Fibroblast of lung (primary cell): ENCODE results near the gene F13A1. TPM values are rescaled to one million over a fixed set of nuclear protein-coding genes. Genes with fewer than 3 reads are reported as not detected.

Source experiments
- DNase-seq, 2 donors: peaks; one replicate each; pipeline versions ENCODE4 v3.0.0 to v3.0.0-alpha.2; 2010; ENCODE audit warnings: low read depth in 2 of 2
- H2AFZ ChIP-seq: 2 replicates; pipeline ENCODE4 v1.5.1; 2012; ENCODE audit warnings: low read length, control low read depth, inconsistent platforms
- H3K27ac ChIP-seq: 2 replicates; pipeline ENCODE4 v1.5.1; 2011; ENCODE audit warnings: low read length, control low read depth; ENCODE audit not compliant: insufficient read depth
- H3K27me3 ChIP-seq: 2 replicates; pipeline ENCODE4 v1.5.1; 2011; ENCODE audit warnings: mild to moderate bottlenecking, low read length; ENCODE audit not compliant: control insufficient read depth, insufficient read depth
- H3K36me3 ChIP-seq: 2 replicates; pipeline ENCODE4 v1.5.1; 2011; ENCODE audit warnings: low read length; ENCODE audit not compliant: control insufficient read depth, insufficient read depth
- H3K4me1 ChIP-seq: 2 replicates; pipeline ENCODE4 v1.5.1; 2011; ENCODE audit warnings: low read length; ENCODE audit not compliant: control insufficient read depth, insufficient read depth; ENCODE audit errors: extremely low read depth
- H3K4me2 ChIP-seq: 2 replicates; pipeline ENCODE4 v1.5.1; 2011; ENCODE audit warnings: low read length, control low read depth; ENCODE audit not compliant: insufficient read depth; ENCODE audit errors: extremely low read depth
- H3K4me3 ChIP-seq, 4 experiments: fragments of 200-600 bp in 1 of 4; sonication (generic) in 1 of 4; replicated peaks in 1 of 4; 2 replicates each; pipeline ENCODE4 v1.5.1; 2011 to 2016; ENCODE audit warnings: low read length in 4 of 4, low read depth in 3 of 4, mild to moderate bottlenecking in 3 of 4, control low read depth in 2 of 4, inconsistent platforms in 1 of 4, mixed read lengths in 1 of 4; ENCODE audit not compliant: insufficient read depth in 1 of 4; ENCODE audit errors: control extremely low read depth in 1 of 4
- H3K79me2 ChIP-seq: 2 replicates; pipeline ENCODE4 v1.5.1; 2012; ENCODE audit warnings: mild to moderate bottlenecking, low read length, inconsistent platforms; ENCODE audit not compliant: control insufficient read depth, insufficient read depth
- H3K9ac ChIP-seq: 2 replicates; pipeline ENCODE4 v1.5.1; 2011; ENCODE audit warnings: mild to moderate bottlenecking, low read length, control low read depth; ENCODE audit not compliant: insufficient read depth
- H3K9me3 ChIP-seq: 2 replicates; pipeline ENCODE4 v1.5.1; 2012; ENCODE audit warnings: low read depth, low read length; ENCODE audit not compliant: control insufficient read depth, insufficient read depth
- H4K20me1 ChIP-seq: 2 replicates; pipeline ENCODE4 v1.5.1; 2011; ENCODE audit warnings: low read length; ENCODE audit not compliant: control insufficient read depth, insufficient read depth; ENCODE audit errors: extremely low read depth
- CTCF ChIP-seq, 2 donors: IDR thresholded peaks in 1 of 2; conservative IDR thresholded peaks in 1 of 2; 1 replicate in 1 of 2; 2 replicates in 1 of 2; pipeline ENCODE4 v1.5.1; 2011 to 2012; ENCODE audit warnings: low read length in 2 of 2, control low read depth in 1 of 2, inconsistent platforms in 1 of 2, low read depth in 1 of 2, mild to moderate bottlenecking in 1 of 2
- EZH2 ChIP-seq: IDR thresholded peaks from 2 replicates; pipeline ENCODE4 v1.5.1; 2012; ENCODE audit warnings: low read length, control low read depth, mild to moderate bottlenecking; ENCODE audit errors: missing control alignments
- polyA plus RNA-seq, 2 donors: library from polyadenylated mRNA; depleted of rRNA in 1 of 2; stranded (reverse) in 1 of 2; unstranded in 1 of 2; fragments of >200 nt; gene quantifications; 2 replicates each; pipeline ENCODE4 v1.2.1, GENCODE V29; 2011 to 2012; ENCODE audit warnings: missing spikeins in 1 of 2
- total RNA-seq: library from RNA; depleted of rRNA; stranded (reverse); fragments of >200 nt; gene quantifications from 2 replicates; pipeline ENCODE4 v1.2.1, GENCODE V29; 2014

F13A1 gene
- total and polyA plus RNA-seq, 2 donors (not counting 1 experiment from before 2014, with no cell fraction given): not detected

GRCh38 chr6:6202886-6203285 is 117.6 kb downstream of the F13A1 start:
- no peak overlapping the region for H2AFZ ChIP-seq
- DNase-seq: no peak
- TF ChIP-seq CTCF (conservative IDR thresholded peaks at IDR 0.05 in 1 of 2, IDR thresholded peaks at IDR 0.05 in 1 of 2; ENCODE audit: low read depth in 1 of 2, low read length in 2 of 2): no peak
- no peak for TF ChIP-seq EZH2
- no peaks in the 10 kb centered on the region for H3K36me3 ChIP-seq
- H4K20me1 ChIP-seq: no peaks in the 10 kb centered on the region
- H3K9me3 ChIP-seq: no peaks in the 10 kb centered on the region
- H3K9ac ChIP-seq: no peak overlapping the region
- H3K4me3 ChIP-seq: no peak overlapping the region
- no peak overlapping the region for H3K27ac ChIP-seq
- no peaks in the 10 kb centered on the region for H3K4me1 ChIP-seq
- no peaks in the 10 kb centered on the region for H3K79me2 ChIP-seq
- H3K27me3 ChIP-seq: no peaks in the 10 kb centered on the region
- H3K4me2 ChIP-seq: no peak overlapping the region

GRCh38 chr6:6201200-6201599 is 119.3 kb downstream of the F13A1 start:
- no peak for TF ChIP-seq CTCF (conservative IDR thresholded peaks at IDR 0.05 in 1 of 2, IDR thresholded peaks at IDR 0.05 in 1 of 2; ENCODE audit: low read depth in 1 of 2, low read length in 2 of 2)
- TF ChIP-seq EZH2: no peak
- no peaks in the 10 kb centered on the region for H3K4me1 ChIP-seq
- no peak overlapping the region for H3K4me3 ChIP-seq
- no peaks in the 10 kb centered on the region for H3K9me3 ChIP-seq
- no peak for DNase-seq
- no peak overlapping the region for H3K4me2 ChIP-seq
- no peaks in the 10 kb centered on the region for H3K27me3 ChIP-seq
- H3K79me2 ChIP-seq: no peaks in the 10 kb centered on the region
- no peak overlapping the region for H3K9ac ChIP-seq
- H3K27ac ChIP-seq: no peak overlapping the region
- H4K20me1 ChIP-seq: no peaks in the 10 kb centered on the region
- no peak overlapping the region for H2AFZ ChIP-seq
- no peaks in the 10 kb centered on the region for H3K36me3 ChIP-seq

GRCh38 chr6:6199678-6200077 is 120.8 kb downstream of the F13A1 start:
- H3K4me3 ChIP-seq: no peak overlapping the region
- no peaks in the 10 kb centered on the region for H3K27me3 ChIP-seq
- TF ChIP-seq CTCF (conservative IDR thresholded peaks at IDR 0.05 in 1 of 2, IDR thresholded peaks at IDR 0.05 in 1 of 2; ENCODE audit: low read depth in 1 of 2, low read length in 2 of 2) (no peak), EZH2 (no peak)
- no peak overlapping the region for H3K27ac ChIP-seq
- H3K9me3 ChIP-seq: no peaks in the 10 kb centered on the region
- no peak for DNase-seq
- H3K9ac ChIP-seq: no peak overlapping the region
- H4K20me1 ChIP-seq: no peaks in the 10 kb centered on the region
- H3K4me2 ChIP-seq: no peak overlapping the region
- no peaks in the 10 kb centered on the region for H3K4me1 ChIP-seq
- H2AFZ ChIP-seq: no peak overlapping the region
- H3K36me3 ChIP-seq: no peaks in the 10 kb centered on the region
- H3K79me2 ChIP-seq: no peaks in the 10 kb centered on the region
